RCC 7860 (cell line): ENCODE measurements around the gene GSS.

ENCODE experiments used
- DNase-seq: peaks from one replicate; pipeline ENCODE4 v3.0.0-alpha.2; 2015; ENCODE audit warnings: low spot score
- FAIRE-seq: peaks from 2 replicates; lab custom pipeline; 2012; peaks lifted over from hg19 to GRCh38; lab: Jason Lieb, UNC

GSS gene

GRCh38 chr20:34979366-34980153, 24.0 kb upstream of the GSS start:
- DNase-seq = no peak

GRCh38 chr20:34978092-34978744, 22.6 kb upstream of the GSS start:
- DNase-seq = no peak
- FAIRE-seq = no peak

More at GRCh38 chr20:34979366-34980153, 24.0 kb upstream of the GSS start:
- no peak for FAIRE-seq

GRCh38 chr20:34977365-34978091, 21.9 kb upstream of the GSS start:
- DNase-seq = no peak

GRCh38 chr20:34976286-34976685, 20.7 kb upstream of the GSS start:
- FAIRE-seq = no peak
- no peak for DNase-seq

More at GRCh38 chr20:34977365-34978091, 21.9 kb upstream of the GSS start:
- FAIRE-seq = no peak

- no peak for DNase-seq
- FAIRE-seq = no peak
These were observed 18.6 kb upstream of the GSS start for GRCh38 chr20:34974246-34974645.

GRCh38 chr20:34971561-34972235, 16.1 kb upstream of the GSS start:
- FAIRE-seq = no peak
- DNase-seq = no peak

- no peak for FAIRE-seq
- no peak for DNase-seq
These were observed 15.4 kb upstream of the GSS start for GRCh38 chr20:34970846-34971560.

GRCh38 chr20:34970193-34970840, 14.7 kb upstream of the GSS start:
- DNase-seq = no peak
- no peak for FAIRE-seq

DNA sequence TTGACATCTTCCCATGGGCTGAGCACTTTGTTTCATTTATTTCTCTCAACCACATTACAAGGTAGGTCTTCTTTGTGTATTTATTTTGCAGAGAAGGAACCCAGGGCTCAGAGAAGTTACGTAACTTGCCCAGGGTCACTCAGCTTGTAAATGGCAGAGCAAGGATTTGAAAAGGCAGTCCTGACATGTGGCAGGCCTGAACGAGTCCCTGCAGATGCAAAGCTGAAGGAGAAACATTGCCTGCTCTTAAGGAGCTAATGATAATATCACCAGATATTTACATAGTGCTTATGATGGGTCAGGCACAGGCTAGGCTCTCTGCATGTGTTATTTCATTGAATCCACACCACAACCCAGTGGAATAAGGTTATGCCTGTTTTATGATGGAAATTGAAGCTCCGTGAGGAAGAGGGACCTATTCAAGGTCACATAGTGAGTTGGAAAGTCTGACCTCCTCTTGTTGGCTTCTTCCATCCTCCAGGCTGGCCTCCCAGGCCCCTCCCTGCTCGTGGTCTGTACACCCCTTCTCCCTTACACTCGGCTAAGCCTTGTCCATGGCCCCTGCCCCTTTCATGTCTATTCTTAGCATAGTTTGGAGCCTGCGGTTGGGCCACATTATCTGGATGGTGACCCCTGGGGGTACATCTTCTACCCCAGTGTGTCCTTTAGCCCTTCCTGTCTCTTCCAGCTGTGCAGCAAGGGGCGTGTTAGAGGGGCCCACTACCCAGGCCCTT, 12.6 kb upstream of the GSS start:
- DNase-seq (no peak), FAIRE-seq (no peak)

DNA sequence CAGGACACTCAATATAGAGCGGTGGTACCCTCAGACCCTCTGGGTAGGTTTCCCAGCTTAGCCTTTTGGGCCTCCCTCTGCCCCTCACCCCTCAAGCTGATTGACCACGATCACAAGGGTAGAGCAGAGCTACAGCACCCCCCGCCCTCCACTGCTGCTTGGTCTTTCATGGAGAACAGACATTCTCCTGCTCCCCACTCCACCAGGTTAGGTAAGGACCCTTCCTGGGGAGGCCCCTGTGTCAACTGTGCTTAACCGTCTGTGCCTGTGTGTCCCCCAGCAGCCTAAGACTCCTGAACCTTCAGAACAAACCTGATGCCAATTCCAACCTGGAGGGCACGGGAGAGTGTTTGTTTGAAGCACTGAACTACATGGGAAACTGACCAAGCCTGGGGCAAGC, 11.8 kb upstream of the GSS start:
- DNase-seq (no peak), FAIRE-seq (no peak)

DNA sequence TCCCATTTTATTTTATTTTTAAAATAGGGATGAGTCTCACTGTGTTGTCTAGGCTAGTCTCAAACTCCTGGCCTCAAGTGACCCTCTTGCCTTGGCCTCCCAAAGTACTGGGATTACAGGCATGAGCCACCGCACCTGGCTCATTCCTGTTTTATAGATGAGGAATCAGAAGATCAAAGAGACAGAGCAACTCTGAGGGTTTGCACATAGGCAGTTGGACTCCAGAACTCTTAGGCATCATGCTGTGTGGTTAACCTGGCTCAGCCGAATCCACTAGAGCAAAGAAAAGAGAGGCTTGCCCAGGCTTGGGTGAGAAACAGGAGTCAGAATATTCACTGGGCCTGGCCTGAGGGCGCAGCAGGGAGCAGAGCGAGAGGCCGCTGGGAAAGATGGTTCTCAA, 9.4 kb upstream of the GSS start:
- DNase-seq = no peak
- no peak for FAIRE-seq

DNA sequence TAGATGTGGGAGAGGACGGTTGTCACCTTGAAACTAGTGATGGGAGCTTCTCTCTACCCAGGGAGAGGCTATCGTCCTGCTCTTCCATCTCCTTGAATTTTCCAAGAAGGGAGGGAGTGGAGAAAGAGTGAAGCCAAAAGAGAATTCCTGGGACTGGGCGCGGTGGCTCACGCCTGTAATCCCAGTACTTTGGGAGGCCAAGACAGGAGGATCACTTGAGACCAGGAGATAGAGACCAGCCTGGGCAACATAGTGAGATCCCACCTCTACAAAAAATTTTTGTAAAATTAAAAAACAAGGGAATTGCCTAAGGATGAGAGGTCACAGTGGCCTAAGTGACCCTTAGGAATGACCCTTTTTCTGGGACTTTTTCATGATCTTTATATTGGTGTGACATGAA, 8.9 kb upstream of the GSS start:
- no peak for FAIRE-seq
- no peak for DNase-seq

DNA sequence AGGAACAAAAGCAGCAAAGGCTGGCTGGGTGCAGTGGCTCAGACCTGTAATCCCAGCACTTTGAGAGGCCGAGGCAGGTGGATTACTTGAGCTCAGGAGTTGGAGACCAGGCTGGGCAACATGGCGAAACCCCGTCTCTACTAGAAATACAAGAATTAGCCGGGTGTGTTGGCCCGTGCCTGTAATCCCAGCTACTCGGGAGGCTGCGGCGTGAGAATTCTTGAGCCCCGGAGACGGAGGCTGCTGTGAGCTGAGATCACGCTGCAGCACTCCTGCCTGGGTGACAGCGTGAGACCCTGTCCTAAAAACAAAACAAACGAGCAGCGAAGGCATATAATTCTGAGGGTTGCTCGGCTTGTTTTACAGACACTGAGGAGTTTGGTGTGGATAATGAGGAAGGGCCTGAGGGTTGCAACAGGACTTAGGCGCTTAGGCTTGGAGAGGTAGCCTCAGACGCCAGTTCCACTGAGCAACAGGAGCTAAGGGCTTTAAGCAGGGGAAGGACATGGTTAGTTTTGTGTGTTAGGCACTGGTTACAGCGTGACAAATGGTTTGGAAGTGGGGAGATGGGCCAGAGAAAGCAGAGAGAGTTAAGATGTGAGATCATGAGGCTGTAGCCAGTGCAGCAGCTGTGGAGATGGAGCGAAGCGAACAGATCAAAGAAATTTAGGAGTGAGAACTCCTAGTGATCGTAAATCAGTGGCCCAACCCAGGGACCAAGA, 1.3 kb upstream of the GSS start:
- FAIRE-seq (no peak), DNase-seq (no peak)

DNA sequence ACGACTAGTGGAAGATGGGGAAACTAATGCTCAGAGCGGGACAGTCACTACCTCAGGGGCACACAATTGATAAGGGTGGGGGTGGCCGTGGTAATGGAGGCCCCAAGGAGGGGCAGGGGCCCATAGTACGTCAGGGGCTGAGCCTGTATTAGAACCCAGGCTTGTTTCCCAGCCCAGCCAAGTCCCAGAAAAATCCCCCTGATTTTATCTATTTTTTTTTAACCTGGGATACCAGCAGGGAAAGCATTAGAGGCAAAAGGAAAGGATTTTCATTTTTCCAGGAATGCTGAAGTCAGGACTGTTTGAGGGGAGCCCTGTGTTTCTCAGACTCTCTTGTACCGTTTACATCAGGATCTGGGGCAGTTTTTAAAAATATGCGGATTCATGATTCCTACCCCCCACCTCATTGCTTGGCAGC, 444 bp upstream of the GSS start:
- no peak for FAIRE-seq
- no peak for DNase-seq

DNA sequence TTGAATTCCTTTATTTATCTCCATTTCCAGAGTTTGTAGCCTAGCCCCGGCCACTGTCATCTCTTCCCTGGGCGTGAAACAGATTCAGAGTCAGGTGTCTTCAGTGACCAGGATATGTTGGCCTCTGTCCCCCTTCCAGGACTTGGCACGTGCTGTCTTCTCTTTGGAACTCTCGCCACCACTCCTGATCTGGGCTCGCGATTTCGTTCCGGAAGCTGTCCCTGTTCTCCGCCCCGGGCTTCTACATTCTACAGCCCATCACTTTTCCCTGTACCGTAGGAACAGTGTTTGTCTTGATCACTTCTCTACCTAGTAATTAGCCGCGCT, 739 bp downstream of the GSS start:
- FAIRE-seq (no peak), DNase-seq (peak; percentile 54)

GRCh38 chr20:34953960-34954359, 1.6 kb downstream of the GSS start:
- no peak for FAIRE-seq
- no peak for DNase-seq

- FAIRE-seq (no peak), DNase-seq (no peak)
These were observed 2.9 kb downstream of the GSS start for GRCh38 chr20:34952671-34953070.

GRCh38 chr20:34951652-34952051, 4.0 kb downstream of the GSS start:
- FAIRE-seq (no peak), DNase-seq (no peak)

DNA sequence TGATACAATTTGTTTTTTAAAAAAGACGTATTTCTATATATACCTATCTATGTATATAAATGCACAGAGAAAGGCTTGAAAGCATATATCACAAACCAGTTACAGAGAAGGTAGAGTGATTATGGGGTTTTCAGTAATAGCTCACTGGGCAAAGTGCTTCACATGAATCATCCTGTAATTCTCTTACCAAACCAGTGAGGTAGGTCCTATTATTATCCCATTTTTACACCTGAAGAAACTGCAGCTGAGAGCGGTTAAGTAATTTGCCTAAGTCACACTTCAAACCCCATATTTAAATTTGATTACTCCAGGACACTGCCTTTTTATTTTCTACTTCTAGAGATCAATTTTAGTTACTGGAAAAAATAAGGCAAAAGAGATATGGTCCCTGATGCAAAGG, 4.4 kb downstream of the GSS start:
- FAIRE-seq (no peak), DNase-seq (no peak)
